ENCODE measurements around the gene MED29. TPM values are rescaled to one million over a fixed set of nuclear protein-coding genes. Genes with fewer than 3 reads are reported as not detected.
A peak's percentile ranks its signal among the peaks of the same experiment; 100 is the strongest.

The MED29 gene
- total and polyA plus RNA-seq, 2 of the 13 experiments (the other 11 are each of a cell fraction or from before 2014, with no cell fraction given), result 14.0 to 19.7 TPM

GRCh38 chr19:39412100-39412866 is 21.1 kb downstream of the MED29 start, which contains the start of gene PLEKHG2 (continued):
- no peak for TF ChIP-seq ZNF138 (CRISPR knock-in tag; IDR thresholded peaks at IDR 0.05; ENCODE audit: low read depth)
- peak; percentile 69; the same call in 1 of the 2 replicates for TF ChIP-seq ZNF343 (CRISPR knock-in tag; IDR thresholded peaks at IDR 0.05)
- no peak for TF ChIP-seq ZBTB39 (CRISPR knock-in tag; IDR thresholded peaks at IDR 0.05)
- TF ChIP-seq ZNF34 (CRISPR knock-in tag; IDR thresholded peaks at IDR 0.05; ENCODE audit: borderline replicate concordance), result no peak; the same call in 1 of the 2 replicates
- TF ChIP-seq ZNF530 (CRISPR knock-in tag; IDR thresholded peaks at IDR 0.05; ENCODE audit: low read depth), result no peak
- no peak for TF ChIP-seq TRIM22 (IDR thresholded peaks at IDR 0.05)
- TF ChIP-seq DZIP1 (CRISPR knock-in tag; IDR thresholded peaks at IDR 0.05), result no peak
- TF ChIP-seq MEIS1 (CRISPR knock-in tag; IDR thresholded peaks at IDR 0.05; ENCODE audit: borderline replicate concordance), result peak; percentile 2; the same call in 1 of the 2 replicates
- TF ChIP-seq RFX3 (CRISPR knock-in tag; IDR thresholded peaks at IDR 0.05), result no peak; the same call in 1 of the 2 replicates
- TF ChIP-seq DDIT3 (CRISPR knock-in tag; IDR thresholded peaks at IDR 0.05), result no peak
- no peak for TF ChIP-seq BRCA1 (CRISPR knock-in tag; IDR thresholded peaks at IDR 0.05)
- no peak for TF ChIP-seq ZNF557 (CRISPR knock-in tag; IDR thresholded peaks at IDR 0.05)
- peak; percentile 29; the same call in 1 of the 2 replicates for TF ChIP-seq DMAP1 (CRISPR knock-in tag; IDR thresholded peaks at IDR 0.05)
- 0 out of 2 replicates have a peak, but pooled peaks have one; percentile 16 for TF ChIP-seq ZFX (CRISPR knock-in tag; IDR thresholded peaks at IDR 0.05; ENCODE audit: low read depth)
- peak in 1 of 2 experiments; percentile 35; a peak in 2 of 4 replicates for TF ChIP-seq EP300 (IDR thresholded peaks at IDR 0.05; ENCODE audit: low read depth in 2 of 2, low read length in 2 of 2)
- 0 out of 2 replicates have a peak, but pooled peaks have one; percentile 6 for TF ChIP-seq EP300 (CRISPR knock-in tag; IDR thresholded peaks at IDR 0.05; ENCODE audit: borderline replicate concordance)
- no peak for TF ChIP-seq ZNF354B (CRISPR knock-in tag; IDR thresholded peaks at IDR 0.05)
- TF ChIP-seq ZFP36 (IDR thresholded peaks at IDR 0.05; ENCODE audit: borderline replicate concordance, low read depth, low read length, partially characterized antibody), result no peak
- no peak for TF ChIP-seq HES4 (CRISPR knock-in tag; IDR thresholded peaks at IDR 0.05; ENCODE audit: borderline replicate concordance)
- peak; percentile 85 for TF ChIP-seq ZGPAT (CRISPR knock-in tag; IDR thresholded peaks at IDR 0.05)
- TF ChIP-seq ZFP36L2 (CRISPR knock-in tag; IDR thresholded peaks at IDR 0.05), result no peak
- TF ChIP-seq HDAC2 (CRISPR knock-in tag; IDR thresholded peaks at IDR 0.05), result peak; percentile 9; the same call in 1 of the 2 replicates

All from HepG2 (cell line).